ENCODE results near the gene CABYR.

The CABYR gene

DNA sequence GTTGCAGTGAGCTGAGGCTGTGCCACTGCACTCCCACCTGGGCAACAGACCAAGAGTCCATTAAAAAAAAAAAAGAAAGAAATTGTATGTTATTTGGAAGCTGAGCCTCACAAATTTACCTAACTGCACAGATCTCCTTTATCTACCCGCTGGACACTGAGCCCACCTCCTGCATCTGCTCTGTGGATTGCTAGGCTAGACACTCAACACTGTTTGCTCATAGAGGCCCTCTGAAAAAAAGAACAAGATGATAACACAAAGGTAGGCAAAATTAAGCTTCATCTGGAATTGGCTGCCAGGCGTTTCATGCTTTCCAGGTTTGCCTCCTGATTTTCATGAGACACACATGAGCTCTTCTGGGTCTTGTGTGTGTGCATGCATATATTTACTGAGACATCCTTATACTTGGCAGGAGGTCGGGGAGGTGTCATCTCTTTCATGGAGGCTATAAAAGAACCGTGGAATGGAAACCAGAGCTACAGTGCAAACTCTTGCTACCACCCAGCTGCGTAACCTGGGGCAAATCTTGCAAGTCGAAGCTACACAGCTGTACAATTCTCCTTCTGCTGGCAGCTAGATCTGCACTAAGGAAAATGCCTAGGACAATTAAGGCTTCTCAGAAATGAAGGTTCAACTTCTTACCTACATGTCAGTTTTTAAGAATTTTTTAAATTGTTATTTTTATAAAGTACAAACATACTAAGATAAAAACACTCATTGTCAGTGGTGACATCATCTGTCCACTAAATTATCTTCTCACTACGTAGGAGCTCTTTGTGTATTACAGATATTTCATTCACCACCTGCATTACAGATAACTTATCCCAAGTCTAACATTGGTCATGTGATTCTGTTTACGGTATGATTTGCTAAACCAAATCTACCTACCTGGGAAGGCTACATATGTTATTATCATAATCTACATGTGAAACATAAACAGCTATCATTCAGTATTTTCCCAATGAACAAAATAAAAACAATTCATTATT lies 63.1 kb downstream of the CABYR start:
- ChIA-PET POLR2A (interaction anchor here (1.3 kb wide), 1 partner anchor 63 kb away, joined by 5 read pairs; the partner anchor contains the start of gene CABYR), CTCF (interaction anchor here (0.6 to 1.9 kb wide), 4 partner anchors 11 to 342 kb away, joined by 3 to 4 read pairs (median 3); no protein-coding TSS in a partner anchor)
- no peaks in the 10 kb centered on the region for H3K36me3 ChIP-seq (ENCODE audit: control insufficient read depth in 2 of 2, insufficient read depth in 1 of 2, low read length in 2 of 2)

DNA sequence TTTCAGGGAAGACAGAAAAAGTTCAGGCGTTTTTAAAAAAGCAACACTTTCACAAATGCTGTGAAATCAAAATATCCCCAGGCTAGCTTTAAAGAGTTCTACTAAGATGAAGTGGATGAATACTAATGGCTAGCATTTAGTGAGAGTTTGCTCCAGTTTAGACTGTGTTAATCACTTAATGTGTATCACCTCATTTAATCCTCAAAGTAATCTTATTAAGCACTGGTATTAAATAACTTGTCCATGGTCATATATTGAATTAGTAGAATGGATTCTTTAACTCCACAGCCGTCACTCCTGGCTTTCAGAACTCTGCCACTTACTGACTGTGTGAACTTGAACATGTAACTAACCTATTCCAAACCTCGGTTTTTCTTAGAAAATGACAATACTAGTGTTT lies 66.0 kb downstream of the CABYR start:
- Histone ChIP-seq H3K4me3 (ENCODE audit: low read depth, low read length) (no peak overlapping the region), H3K36me3 (ENCODE audit: control insufficient read depth in 2 of 2, insufficient read depth in 1 of 2, low read length in 2 of 2) (no peaks in the 10 kb centered on the region), H3K4me1 (ENCODE audit: control insufficient read depth, insufficient read depth, low read length) (0 out of 2 replicates have a peak, but pooled peaks cover 3% of the 10 kb centered on the region), H3K9me3 (ENCODE audit: control insufficient read depth, insufficient read depth, low read depth, low read length) (no peaks in the 10 kb centered on the region), H3K27ac (ENCODE audit: extremely low read depth, low read depth, low read length) (no peak overlapping the region)
- TF ChIP-seq ZNF664 (tag by site-specific recombination; IDR thresholded peaks at IDR 0.05) = peak; percentile 85
- no peak for TF ChIP-seq ZNF140 (tag by site-specific recombination; IDR thresholded peaks at IDR 0.05)
- TF ChIP-seq, protein P1, sequence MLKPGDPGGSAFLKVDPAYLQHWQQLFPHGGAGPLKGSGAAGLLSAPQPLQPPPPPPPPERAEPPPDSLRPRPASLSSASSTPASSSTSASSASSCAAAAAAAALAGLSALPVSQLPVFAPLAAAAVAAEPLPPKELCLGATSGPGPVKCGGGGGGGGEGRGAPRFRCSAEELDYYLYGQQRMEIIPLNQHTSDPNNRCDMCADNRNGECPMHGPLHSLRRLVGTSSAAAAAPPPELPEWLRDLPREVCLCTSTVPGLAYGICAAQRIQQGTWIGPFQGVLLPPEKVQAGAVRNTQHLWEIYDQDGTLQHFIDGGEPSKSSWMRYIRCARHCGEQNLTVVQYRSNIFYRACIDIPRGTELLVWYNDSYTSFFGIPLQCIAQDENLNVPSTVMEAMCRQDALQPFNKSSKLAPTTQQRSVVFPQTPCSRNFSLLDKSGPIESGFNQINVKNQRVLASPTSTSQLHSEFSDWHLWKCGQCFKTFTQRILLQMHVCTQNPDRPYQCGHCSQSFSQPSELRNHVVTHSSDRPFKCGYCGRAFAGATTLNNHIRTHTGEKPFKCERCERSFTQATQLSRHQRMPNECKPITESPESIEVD (tag by site-specific recombination; IDR thresholded peaks at IDR 0.05) = 0 out of 2 replicates have a peak, but pooled peaks have one; percentile 23
- POLR2A ChIA-PET = interaction anchor here (1.0 to 1.5 kb wide), 2 partner anchors 11 to 66 kb away, joined by 3 to 7 read pairs; partner anchors contain the start of gene CABYR
- CTCF ChIA-PET = interaction anchor here (2.1 kb wide), 1 partner anchor 28 kb away, joined by 10 read pairs; no protein-coding TSS in a partner anchor

More for the DNA sequence above, 63.1 kb downstream of the CABYR start:
- H3K4me3 ChIP-seq (ENCODE audit: low read depth, low read length) = no peak overlapping the region
- no peak overlapping the region for H3K27ac ChIP-seq (ENCODE audit: extremely low read depth, low read depth, low read length)
- TF ChIP-seq, protein P2, sequence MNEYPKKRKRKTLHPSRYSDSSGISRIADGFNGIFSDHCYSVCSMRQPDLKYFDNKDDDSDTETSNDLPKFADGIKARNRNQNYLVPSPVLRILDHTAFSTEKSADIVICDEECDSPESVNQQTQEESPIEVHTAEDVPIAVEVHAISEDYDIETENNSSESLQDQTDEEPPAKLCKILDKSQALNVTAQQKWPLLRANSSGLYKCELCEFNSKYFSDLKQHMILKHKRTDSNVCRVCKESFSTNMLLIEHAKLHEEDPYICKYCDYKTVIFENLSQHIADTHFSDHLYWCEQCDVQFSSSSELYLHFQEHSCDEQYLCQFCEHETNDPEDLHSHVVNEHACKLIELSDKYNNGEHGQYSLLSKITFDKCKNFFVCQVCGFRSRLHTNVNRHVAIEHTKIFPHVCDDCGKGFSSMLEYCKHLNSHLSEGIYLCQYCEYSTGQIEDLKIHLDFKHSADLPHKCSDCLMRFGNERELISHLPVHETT (tag by site-specific recombination; IDR thresholded peaks at IDR 0.05) = no peak
- TF ChIP-seq GFI1B (tag by site-specific recombination; IDR thresholded peaks at IDR 0.05) (no peak), ZNF24 (tag by site-specific recombination; IDR thresholded peaks at IDR 0.05) (no peak), ZNF354C (tag by site-specific recombination; IDR thresholded peaks at IDR 0.05; ENCODE audit: borderline replicate concordance, low read depth) (no peak), ZNF629 (tag by site-specific recombination; IDR thresholded peaks at IDR 0.05) (0 out of 2 replicates have a peak, but pooled peaks have one; percentile 21), ZNF561 (tag by site-specific recombination; IDR thresholded peaks at IDR 0.05; ENCODE audit: borderline replicate concordance) (no peak), ZBTB48 (tag by site-specific recombination; IDR thresholded peaks at IDR 0.05) (no peak)
- TF ChIP-seq, protein P1 (tag by site-specific recombination; IDR thresholded peaks at IDR 0.05) = peak; percentile 40; the same call in 1 of the 2 replicates
- TF ChIP-seq, protein P3, sequence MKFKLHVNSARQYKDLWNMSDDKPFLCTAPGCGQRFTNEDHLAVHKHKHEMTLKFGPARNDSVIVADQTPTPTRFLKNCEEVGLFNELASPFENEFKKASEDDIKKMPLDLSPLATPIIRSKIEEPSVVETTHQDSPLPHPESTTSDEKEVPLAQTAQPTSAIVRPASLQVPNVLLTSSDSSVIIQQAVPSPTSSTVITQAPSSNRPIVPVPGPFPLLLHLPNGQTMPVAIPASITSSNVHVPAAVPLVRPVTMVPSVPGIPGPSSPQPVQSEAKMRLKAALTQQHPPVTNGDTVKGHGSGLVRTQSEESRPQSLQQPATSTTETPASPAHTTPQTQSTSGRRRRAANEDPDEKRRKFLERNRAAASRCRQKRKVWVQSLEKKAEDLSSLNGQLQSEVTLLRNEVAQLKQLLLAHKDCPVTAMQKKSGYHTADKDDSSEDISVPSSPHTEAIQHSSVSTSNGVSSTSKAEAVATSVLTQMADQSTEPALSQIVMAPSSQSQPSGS (tag by site-specific recombination; IDR thresholded peaks at IDR 0.05; ENCODE audit: low read depth) = peak; percentile 55; the same call in 1 of the 2 replicates
- 0 out of 2 replicates have a peak, but pooled peaks cover 3% of the 10 kb centered on the region for H3K4me1 ChIP-seq (ENCODE audit: control insufficient read depth, insufficient read depth, low read length)
- no peaks in the 10 kb centered on the region for H3K9me3 ChIP-seq (ENCODE audit: control insufficient read depth, insufficient read depth, low read depth, low read length)
